NOMO-1 treated with DMSO at 0.1 percent for 48 hours (cell line): ENCODE data around the gene SLC25A45.

Source experiments
- DNase-seq: peaks from one replicate; lab custom pipeline; 2025; ENCODE audit not compliant: unreplicated experiment; lab: John Stamatoyannopoulos, UW

The SLC25A45 gene

DNA sequence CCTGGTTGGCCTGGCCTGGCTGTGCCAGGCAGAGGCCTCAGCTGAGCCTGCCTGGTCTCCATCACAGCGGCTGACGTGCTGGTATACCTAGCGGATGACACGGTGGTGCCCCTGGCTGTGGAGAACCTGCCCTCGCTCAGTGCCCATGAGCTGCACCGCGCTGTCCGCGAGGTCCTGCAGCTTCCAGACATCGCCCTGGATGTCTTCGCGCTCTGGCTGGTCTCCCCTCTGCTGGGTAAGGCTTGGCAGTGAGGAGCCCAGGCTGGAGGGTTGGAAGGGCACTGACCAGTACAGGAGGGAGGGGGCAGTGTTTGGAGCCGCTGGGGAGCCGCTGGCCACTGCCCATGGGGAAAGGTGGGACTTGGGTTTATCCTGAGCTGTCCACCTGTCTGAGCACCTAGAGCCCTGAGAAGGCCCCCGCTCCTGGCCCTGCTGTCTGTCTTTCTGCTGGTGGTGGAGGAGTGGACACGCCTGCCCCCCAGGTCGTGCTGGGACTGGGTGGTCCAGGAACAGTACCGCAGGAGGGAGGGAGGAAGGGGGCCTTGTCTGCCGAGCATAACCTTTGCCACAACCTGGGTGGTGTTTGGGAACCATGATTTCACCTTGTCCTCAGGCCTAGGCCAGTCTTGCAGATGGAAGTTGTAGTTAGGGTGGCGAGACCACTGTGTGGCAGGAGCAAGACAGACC lies 7.0 kb upstream of the SLC25A45 start:
- no peak for DNase-seq

GRCh38 chr11:65388731-65389130 lies 6.3 kb upstream of the SLC25A45 start:
- DNase-seq: no peak

GRCh38 chr11:65386307-65387140 lies 4.1 kb upstream of the SLC25A45 start, which contains the start of gene FRMD8:
Gene FRMD8, plus strand, starts transcription at chr11:65386637. Its CDS starts 400 bp downstream, at chr11:65387037.
- peak; percentile 78 for DNase-seq

GRCh38 chr11:65384301-65384889 lies 1.9 kb upstream of the SLC25A45 start:
- no peak for DNase-seq

DNA sequence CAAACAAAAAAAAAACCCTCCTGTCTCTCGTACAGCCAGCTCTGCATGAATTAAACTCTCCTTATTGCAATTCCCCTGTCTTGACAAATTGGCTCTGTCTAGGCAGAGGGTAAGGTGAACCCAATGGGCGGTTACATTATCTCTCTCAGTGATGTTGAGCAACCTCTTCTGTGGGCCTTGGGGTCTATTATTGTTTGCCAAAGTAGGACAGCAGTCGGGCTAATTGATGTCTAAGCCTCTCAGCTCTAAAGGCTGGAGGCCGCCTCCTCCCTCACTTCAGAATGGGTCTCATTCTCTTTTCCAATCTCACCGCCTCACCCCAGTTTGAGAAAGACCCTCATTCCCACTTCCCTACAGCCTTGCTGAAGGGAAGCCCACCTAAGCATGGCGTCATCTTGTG lies 1.3 kb upstream of the SLC25A45 start:
- no peak for DNase-seq

GRCh38 chr11:65382804-65383368 lies 440 bp upstream of the SLC25A45 start:
- no peak for DNase-seq

- peak; percentile 62 for DNase-seq
Measured at GRCh38 chr11:65381716-65382032, 772 bp downstream of the SLC25A45 start.

- DNase-seq: no peak
Measured at GRCh38 chr11:65380460-65381119, 1.9 kb downstream of the SLC25A45 start.

- DNase-seq: no peak
Measured at GRCh38 chr11:65379698-65380459, 2.6 kb downstream of the SLC25A45 start.

GRCh38 chr11:65378928-65379638 lies 3.4 kb downstream of the SLC25A45 start:
- no peak for DNase-seq

DNA sequence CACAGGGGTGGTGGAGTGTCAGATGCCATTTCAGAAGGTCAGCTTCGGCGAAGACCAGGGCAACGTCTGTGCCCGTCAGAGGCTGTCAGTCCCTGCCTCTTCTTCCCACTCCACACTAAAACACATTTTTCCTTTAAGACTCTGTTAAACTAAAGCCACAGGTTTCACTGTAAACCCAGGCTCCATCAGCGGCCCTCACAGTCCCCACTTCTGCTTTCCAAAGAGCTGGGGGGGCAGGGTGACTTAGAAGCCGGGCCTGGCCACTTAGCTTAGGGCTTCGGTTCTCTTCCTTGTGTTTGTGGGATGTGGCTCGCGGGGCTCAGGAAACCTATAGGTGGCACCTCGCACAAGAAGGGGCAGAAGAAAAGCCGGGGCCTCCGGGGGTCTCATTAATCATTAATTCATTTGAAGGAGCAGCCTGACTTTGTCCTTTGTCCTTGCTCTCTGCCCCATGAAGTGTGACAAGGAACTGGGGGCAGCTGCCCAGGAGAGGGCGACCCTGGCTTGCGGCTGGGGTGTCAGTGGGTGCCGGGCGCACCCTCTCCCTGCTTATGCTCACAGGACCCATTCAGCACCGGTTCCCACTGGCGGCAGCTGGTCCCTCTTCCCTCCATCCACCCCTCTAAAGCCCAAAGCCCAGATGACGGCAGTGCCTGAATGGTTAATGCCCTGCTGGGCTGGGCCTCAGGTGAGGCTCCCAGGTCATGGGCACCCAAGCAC lies 4.1 kb downstream of the SLC25A45 start:
- peak; percentile 84 for DNase-seq

- no peak for DNase-seq
Measured at GRCh38 chr11:65377777-65378176, 4.7 kb downstream of the SLC25A45 start.

- DNase-seq: no peak
Measured at GRCh38 chr11:65377036-65377435, 5.4 kb downstream of the SLC25A45 start.

GRCh38 chr11:65376138-65376713 lies 6.2 kb downstream of the SLC25A45 start:
- DNase-seq: no peak

- no peak for DNase-seq
Measured at GRCh38 chr11:65375012-65375411, 7.4 kb downstream of the SLC25A45 start.

DNA sequence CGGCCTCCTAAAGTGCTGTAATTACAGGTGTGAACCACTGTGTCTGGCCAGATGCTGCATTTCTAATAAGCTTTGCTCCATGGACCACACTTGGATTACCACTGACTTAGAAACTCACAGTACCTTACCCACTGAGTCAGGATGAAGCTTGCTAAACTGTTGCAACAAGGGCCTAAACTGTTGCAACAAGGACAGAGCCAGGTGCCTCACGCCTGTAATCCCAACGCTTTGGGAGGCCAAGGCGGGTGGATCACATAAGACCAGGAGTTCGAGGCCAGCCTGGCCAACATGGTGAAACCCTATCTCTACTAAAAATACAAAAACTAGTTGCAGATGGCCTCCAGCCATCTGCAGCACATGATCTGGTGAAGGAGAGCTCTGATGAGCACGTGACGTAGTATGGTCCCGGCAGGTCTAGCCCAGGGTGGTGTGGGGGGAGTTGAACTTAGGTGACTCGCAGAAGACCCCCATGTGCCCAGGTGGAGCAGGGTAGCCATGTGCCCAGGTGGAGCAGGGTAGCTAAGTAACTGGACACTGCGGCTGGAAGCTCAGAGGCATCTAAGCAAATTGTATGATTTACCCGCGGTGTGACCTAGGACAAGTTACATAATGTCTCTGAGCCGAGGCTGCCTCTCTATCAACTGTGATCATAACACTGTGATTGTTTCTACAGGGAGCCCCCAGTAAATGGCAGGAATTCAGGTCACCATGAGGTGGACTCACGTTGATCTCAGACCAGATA lies 8.4 kb downstream of the SLC25A45 start:
- DNase-seq: no peak

- no peak for DNase-seq
Measured at GRCh38 chr11:65370659-65371049, 11.8 kb downstream of the SLC25A45 start.

- DNase-seq: peak; percentile 76
Measured at GRCh38 chr11:65366340-65366773, 16.1 kb downstream of the SLC25A45 start.
